Retina (tissue), 1 donor: ENCODE measurements around the gene COPS4.
"Not testable (repeated sequence)": the region's sequence is repeated elsewhere in the genome, so short reads cannot be mapped to it uniquely, and the experiment has no call there.

ENCODE experiments used
- DNase-seq: peaks from one replicate; pipeline ENCODE4 v3.0.0-alpha.2; 2016

COPS4 gene

DNA sequence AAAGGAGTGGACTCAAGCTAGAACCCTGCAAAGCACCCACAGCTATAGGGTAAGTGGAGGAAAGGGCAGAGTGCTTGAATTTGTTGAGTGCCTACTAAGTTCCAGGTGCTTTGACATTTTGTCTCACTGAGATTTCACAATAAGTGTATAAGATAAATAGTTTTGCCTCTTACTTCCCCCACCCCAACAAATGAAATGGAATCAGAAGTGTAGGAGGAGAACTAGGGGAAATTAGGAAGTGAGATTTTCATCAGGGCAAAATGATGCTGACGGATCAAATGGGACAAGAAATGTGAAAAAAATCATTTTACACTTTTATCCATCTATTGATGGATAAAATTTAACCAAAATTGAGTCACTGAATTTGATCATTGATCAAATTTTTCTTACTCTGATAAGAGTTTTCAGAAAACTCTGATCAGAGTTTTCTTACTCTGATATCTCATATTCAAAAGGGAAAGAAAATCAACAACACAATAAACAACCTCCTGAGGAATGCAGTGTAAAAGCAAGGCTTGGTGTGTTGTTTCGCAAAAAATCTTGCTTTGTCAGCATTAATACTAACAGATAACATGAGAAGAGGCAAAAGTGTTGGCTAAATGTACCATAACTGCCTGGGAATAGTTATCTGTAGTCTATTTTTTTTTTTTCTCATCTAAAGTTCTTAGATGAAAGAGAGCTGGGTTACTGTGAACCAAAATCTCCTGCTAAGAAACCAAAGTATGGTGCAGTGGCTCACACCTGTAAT, 54.6 kb downstream of the COPS4 start:
- no peak for DNase-seq

- no peak for DNase-seq
Observed at GRCh38 chr4:83093060-83093640, 58.2 kb downstream of the COPS4 start.

GRCh38 chr4:83096397-83096796, 61.4 kb downstream of the COPS4 start:
- no peak for DNase-seq

GRCh38 chr4:83104991-83105390, 70.0 kb downstream of the COPS4 start:
- no peak for DNase-seq

GRCh38 chr4:83107631-83108030, 72.6 kb downstream of the COPS4 start:
- no peak for DNase-seq

DNA sequence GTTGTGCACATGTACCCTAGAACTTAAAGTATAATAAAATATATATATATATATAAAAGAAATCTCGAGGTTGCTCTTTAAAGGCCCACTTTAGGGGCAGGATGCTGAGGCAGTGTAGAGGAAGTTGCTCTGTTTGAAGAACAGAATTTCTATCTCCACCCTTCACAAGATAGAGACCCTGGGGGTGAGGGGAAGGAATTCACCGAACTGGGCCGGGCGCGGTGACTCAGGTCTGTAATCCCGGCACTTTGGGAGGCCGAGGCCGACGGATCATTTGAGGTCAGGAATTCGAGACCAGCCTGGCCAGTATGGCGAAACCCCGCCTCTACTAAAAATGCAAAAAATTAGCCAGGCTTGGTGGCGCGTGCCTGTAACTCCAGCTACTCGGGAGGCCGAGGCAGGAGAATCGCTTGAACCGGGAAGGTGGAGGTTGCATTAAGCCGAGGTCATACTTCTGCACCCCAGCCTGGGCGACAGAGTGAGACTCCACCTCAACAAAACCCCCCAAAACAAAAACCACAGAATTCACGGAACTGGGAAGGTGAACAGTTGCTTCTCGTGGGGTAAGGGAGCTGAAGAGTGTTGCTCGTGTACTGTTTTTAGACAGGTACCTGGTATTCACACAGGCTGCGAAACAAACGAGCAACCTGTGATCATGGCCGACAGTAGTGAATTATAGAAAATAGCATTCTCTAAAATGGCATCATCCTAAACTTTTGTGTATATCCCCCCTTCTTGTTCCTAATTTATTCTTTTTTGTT, 73.3 kb downstream of the COPS4 start:
- DNase-seq: no peak

DNA sequence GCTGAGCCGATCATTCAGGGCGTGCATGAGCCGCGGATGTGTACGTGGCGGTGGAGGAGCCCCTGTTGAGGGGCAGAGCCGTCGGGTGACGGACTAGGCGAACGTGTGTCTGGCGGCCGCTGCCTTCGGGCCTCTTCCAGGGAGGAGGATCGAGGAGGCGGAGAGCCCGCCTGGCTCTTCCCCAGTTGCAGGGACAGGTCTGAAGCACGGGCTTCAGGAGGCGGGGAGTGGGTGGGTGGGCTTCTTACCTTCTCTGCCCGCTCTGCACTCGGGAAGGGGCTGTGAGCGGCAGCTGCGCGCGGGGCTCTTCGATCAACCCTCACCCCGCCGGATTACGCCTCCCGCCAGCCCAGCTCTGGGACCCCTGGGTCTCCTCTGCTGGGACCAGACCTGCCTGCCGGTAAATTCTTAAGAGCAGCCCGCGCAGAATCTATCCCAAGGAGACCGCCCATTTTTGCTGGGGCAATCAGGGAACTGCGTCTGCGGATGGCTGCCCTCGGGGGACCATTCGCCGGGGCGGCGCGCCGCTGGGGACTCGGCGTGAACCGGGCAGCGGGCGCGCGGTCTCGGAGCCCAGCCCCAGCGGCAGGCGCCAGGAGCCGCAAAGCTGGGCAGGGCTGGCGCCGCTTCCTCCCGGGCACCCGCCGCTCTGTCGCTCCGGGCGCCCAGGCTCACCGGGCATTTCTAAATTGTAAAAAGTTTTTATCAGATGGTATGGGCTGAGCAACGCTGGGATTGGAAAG, 74.7 kb downstream of the COPS4 start:
- peak; percentile 79 for DNase-seq

DNA sequence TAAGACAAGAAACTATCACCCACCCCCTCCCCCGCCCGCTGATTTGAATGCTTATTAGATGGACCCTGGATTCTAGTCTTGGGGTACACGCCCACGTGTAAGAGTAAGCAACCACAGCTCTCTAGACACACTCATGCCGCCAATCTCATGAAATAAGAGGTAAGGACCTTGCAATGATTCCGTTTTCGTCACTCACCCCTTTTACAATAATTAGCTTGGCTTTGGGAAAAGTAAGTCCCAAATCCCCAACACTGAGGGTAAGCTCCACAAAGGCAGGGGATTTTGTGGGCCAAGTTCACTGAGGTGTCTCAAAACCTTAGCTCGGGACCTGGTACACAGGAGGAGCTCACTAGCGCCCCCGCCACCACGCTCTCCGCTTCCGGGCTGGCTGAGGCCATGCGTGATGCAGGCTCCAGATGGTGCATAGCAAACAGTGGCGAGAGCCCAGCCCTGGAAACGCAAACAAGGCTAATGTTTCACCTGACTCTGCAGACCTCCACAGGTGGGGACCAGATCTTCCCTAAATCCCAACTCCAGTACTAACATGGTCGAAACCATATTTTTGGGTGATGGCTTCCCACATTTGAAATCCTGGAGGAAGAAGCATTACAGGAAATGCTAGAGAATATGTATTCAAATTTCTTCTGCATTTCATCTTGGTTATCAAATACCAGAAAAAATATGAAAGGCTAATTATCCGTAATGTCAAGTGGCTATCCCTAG, 75.4 kb downstream of the COPS4 start:
- DNase-seq: peak; percentile 89

GRCh38 chr4:83110970-83111750, 76.2 kb downstream of the COPS4 start:
- no peak for DNase-seq

- not testable (repeated sequence) for DNase-seq
Observed at GRCh38 chr4:83111751-83112141, 76.8 kb downstream of the COPS4 start.

DNA sequence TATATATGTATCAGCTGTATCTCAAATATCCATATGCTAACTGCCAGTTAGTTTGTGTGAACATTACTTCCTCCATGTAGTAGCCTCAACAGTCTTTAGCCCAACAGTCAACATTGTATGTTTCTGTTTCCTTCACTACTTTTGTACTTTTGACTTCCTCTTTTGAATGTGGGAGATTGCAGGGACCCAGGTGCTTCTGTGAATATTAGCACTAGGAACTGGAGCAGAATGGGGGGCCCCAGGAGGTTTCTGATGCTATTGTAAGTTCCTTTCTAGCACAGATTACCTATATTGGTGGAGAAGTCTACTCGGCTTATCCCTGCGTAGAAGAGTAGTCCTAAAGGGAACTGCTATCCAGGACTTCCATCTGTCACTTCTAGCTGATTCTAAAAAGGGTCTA, 77.2 kb downstream of the COPS4 start:
- DNase-seq: no peak

GRCh38 chr4:83112678-83113428, 77.9 kb downstream of the COPS4 start:
- no peak for DNase-seq

GRCh38 chr4:83113429-83113786, 78.4 kb downstream of the COPS4 start:
- DNase-seq: no peak

DNA sequence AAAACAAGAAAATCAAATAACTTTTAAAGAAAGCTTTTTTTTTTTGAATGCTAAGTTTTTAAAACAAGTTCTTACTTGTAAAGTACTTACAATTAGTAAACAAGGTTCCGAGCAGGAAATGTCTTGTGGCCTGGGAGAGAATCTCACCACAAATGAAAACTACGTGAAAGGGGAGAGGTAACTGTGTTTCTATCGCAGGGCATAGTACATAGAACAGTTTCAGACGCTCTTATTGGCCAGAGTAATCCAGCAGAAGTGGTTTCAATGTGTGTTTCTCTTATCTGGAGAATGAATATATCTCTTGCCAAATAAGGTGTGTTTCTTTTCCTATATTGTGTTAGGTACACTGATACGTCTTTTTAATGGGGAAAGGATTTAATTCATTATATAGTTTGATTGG, 79.6 kb downstream of the COPS4 start, which contains the start of gene PLAC8:
TSS of gene PLAC8 (minus strand) at position 154 of the 400 bp plus-strand sequence. CDS start 6,808 bp downstream, outside the sequence.
- DNase-seq: no peak

DNA sequence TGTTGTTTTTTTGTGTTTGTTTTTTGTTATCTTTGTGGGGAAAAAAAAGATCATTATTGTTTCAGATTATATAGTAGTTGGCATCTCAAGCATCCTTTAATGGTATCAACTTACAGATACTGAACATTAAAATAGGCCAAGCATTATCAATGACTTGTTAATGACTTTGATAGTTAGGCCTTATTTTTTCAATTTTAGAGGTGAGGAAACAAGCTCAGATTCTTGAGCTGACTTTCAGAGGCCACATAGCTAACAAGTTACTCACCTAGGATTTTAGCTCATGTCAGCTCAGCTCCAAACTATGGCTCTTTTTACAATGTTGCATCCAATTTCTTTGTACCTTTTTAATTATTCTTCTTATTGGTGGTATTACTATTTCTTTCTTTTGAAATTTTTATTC, 80.0 kb downstream of the COPS4 start:
- DNase-seq: no peak

- DNase-seq: no peak
Observed at GRCh38 chr4:83115656-83116285, 80.8 kb downstream of the COPS4 start.

GRCh38 chr4:83118869-83119268, 83.9 kb downstream of the COPS4 start:
- DNase-seq: no peak

DNA sequence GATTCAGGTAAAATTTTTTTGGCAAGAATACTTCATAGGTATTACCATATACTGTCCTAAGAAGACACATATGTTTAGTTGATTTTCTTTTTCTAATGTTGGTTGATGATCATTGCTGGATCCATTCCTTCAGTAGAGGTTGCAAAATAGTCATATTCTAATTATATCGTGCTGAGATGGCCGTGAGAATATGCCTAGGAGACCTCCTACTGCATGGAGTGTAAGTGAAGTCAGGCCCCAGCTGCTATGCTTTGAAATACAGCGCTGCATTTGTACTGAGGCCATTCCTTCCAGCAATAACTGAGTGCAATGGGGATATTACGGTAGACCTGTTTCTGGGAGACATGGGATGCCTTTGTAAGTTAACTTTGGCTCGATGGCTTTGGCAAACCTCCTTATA, 86.3 kb downstream of the COPS4 start:
- no peak for DNase-seq

DNA sequence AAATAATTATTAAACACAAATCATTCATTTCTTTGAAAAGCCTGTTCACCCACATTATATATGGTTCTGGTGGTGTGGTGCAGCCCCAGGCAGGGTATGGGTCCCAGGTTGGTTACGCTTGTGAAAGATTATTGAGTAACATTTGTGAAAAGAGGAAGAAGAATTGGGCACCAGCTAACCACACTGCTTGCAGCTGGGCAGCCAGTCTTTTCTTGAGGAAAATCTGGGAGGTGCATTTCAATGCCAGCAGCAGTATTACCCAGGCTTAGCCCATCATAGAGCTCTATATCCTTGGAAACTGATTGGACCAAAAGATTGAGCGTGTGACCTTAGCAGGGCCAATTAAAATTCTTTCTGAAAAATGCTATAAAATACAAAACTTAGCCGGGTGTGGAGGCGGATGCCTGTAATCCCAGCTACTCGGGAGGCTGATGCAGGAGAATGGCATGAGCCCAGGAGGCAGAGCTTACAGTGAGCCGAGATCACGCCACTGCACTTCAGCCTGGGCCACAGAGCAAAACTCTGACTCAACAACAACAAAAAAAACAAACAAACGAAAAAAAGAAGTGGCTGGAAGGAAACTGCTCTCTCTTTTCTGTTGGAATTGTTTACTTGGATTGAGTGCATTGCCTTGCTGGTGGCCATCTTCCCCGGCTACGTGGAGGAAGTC, 89.3 kb downstream of the COPS4 start:
- DNase-seq: no peak
